Keratinocyte (primary cell): ENCODE measurements around the gene NSMCE1. TPM values are rescaled to one million over a fixed set of nuclear protein-coding genes. Genes with fewer than 3 reads are reported as not detected.

Experiments used
- DNase-seq: peaks from one replicate; pipeline ENCODE4 v3.0.0-alpha.2; 2011; ENCODE audit warnings: low read depth, missing footprints, low spot score
- FAIRE-seq: peaks from 2 replicates; lab custom pipeline; 2011; peaks lifted over from hg19 to GRCh38; lab: Jason Lieb, UNC
- H2AFZ ChIP-seq: 2 replicates; pipeline ENCODE4 v1.6.0; 2012; ENCODE audit warnings: low read length, control low read depth, inconsistent platforms; ENCODE audit not compliant: control insufficient read depth
- H3K27ac ChIP-seq: 2 replicates; pipeline ENCODE4 v1.5.1; 2011; ENCODE audit warnings: low read length; ENCODE audit not compliant: control insufficient read depth, insufficient read depth
- H3K27me3 ChIP-seq: 3 replicates; pipeline ENCODE4 v1.6.0; 2011; ENCODE audit warnings: low read length; ENCODE audit not compliant: control insufficient read depth, insufficient read depth; ENCODE audit errors: extremely low read depth
- H3K36me3 ChIP-seq, 2 experiments: 2 replicates in 1 of 2; 3 replicates in 1 of 2; pipeline ENCODE4 v1.5.1; 2011; ENCODE audit warnings: low read length in 2 of 2, mild to moderate bottlenecking in 1 of 2; ENCODE audit not compliant: control insufficient read depth in 2 of 2, insufficient read depth in 2 of 2; ENCODE audit errors: extremely low read depth in 1 of 2
- H3K4me1 ChIP-seq: 3 replicates; pipeline ENCODE4 v1.5.1; 2011; ENCODE audit warnings: low read length; ENCODE audit not compliant: control insufficient read depth, insufficient read depth; ENCODE audit errors: extremely low read depth
- H3K4me2 ChIP-seq: 3 replicates; pipeline ENCODE4 v1.6.0; 2011; ENCODE audit warnings: low read depth, low read length; ENCODE audit not compliant: control insufficient read depth, insufficient read depth; ENCODE audit errors: extremely low read depth
- H3K4me3 ChIP-seq, 3 experiments: fragments of 200-600 bp in 1 of 3; sonication (generic) in 1 of 3; 2 replicates in 2 of 3; 3 replicates in 1 of 3; pipeline ENCODE4 v1.5.1; 2011 to 2016; ENCODE audit warnings: low read length in 3 of 3, mild to moderate bottlenecking in 3 of 3, control low read depth in 2 of 3, inconsistent platforms in 1 of 3, low read depth in 1 of 3, mixed read lengths in 1 of 3, mixed run types in 1 of 3, moderate library complexity in 1 of 3; ENCODE audit not compliant: control insufficient read depth in 2 of 3, insufficient read depth in 2 of 3; ENCODE audit errors: extremely low read depth in 1 of 3
- H3K79me2 ChIP-seq: 2 replicates; pipeline ENCODE4 v1.6.0; 2012; ENCODE audit warnings: low read length; ENCODE audit not compliant: control insufficient read depth, insufficient read depth
- H3K9ac ChIP-seq: 3 replicates; pipeline ENCODE4 v1.6.0; 2011; ENCODE audit warnings: low read length; ENCODE audit not compliant: control insufficient read depth, insufficient read depth; ENCODE audit errors: extremely low read depth
- H3K9me1 ChIP-seq: 3 replicates; pipeline ENCODE4 v1.6.0; 2011; ENCODE audit warnings: low read length; ENCODE audit not compliant: control insufficient read depth, insufficient read depth; ENCODE audit errors: extremely low read depth
- H3K9me3 ChIP-seq: 2 replicates; pipeline ENCODE4 v1.5.1; 2012; ENCODE audit warnings: low read depth, low read length; ENCODE audit not compliant: control insufficient read depth
- H4K20me1 ChIP-seq: 3 replicates; pipeline ENCODE4 v1.6.0; 2011; ENCODE audit warnings: low read length; ENCODE audit not compliant: control insufficient read depth, insufficient read depth; ENCODE audit errors: extremely low read depth
- CTCF ChIP-seq, 3 experiments: IDR thresholded peaks in 1 of 3; conservative IDR thresholded peaks in 1 of 3; optimal IDR thresholded peaks in 1 of 3; 2 replicates in 2 of 3; 3 replicates in 1 of 3; pipeline versions ENCODE3 to v1.5.1; 2011; ENCODE audit warnings: low read length in 3 of 3, mild to moderate bottlenecking in 3 of 3, moderate library complexity in 2 of 3, control low read depth in 1 of 3, inconsistent platforms in 1 of 3; ENCODE audit not compliant: insufficient read depth in 2 of 3; ENCODE audit errors: extremely low read depth in 1 of 3
- EZH2 ChIP-seq: IDR thresholded peaks from one replicate; pipeline ENCODE4 v1.6.1; 2012; ENCODE audit warnings: inconsistent platforms, mild to moderate bottlenecking, low read length, moderate library complexity
- dilution Hi-C: fragments of 300-500 bp; cut with MboI; formaldehyde crosslinking; loops from one replicate; pipeline ENCODE4 v1.7.0; 2020; ENCODE audit warnings: low sequenced_read_pairs; ENCODE audit not compliant: extremely low pct_ligation_motif_present
- polyA plus RNA-seq, 5 experiments: library from polyadenylated mRNA; depleted of rRNA in 3 of 5; stranded (reverse) in 3 of 5; stranded (forward) in 1 of 5; unstranded in 1 of 5; fragments of >200 nt; gene quantifications; 1 replicate in 1 of 5; 2 replicates in 3 of 5; 3 replicates in 1 of 5; pipeline versions ENCODE4 v1.2.1 to v1.2.3, GENCODE V29; 2011 to 2012; ENCODE audit warnings: missing spikeins in 2 of 5, low read depth in 1 of 5, low replicate concordance in 1 of 5

NSMCE1 gene
- polyA plus RNA-seq, 1 donor (not counting 4 experiments of a cell fraction or from before 2014, with no cell fraction given) = 55.9 TPM

- Histone ChIP-seq H3K79me2 (no peaks in the 10 kb centered on the region), H3K4me2 (no peak overlapping the region), H3K9ac (no peak overlapping the region), H4K20me1 (no peaks in the 10 kb centered on the region), H3K27me3 (no peaks in the 10 kb centered on the region), H3K27ac (no peak overlapping the region), H3K36me3 (peaks cover 6 to 15% of the 10 kb centered on the region in 2 experiments), H3K4me3 (no peak overlapping the region), H3K9me1 (no peaks in the 10 kb centered on the region), H2AFZ (no peak overlapping the region), H3K9me3 (no peaks in the 10 kb centered on the region), H3K4me1 (no peaks in the 10 kb centered on the region)
- TF ChIP-seq CTCF (optimal IDR thresholded peaks at IDR 0.05 in 1 of 3, IDR thresholded peaks at IDR 0.05 in 1 of 3, conservative IDR thresholded peaks at IDR 0.05 in 1 of 3; ENCODE audit: extremely low read depth in 1 of 3, insufficient read depth in 2 of 3, low read length in 3 of 3) = no peak
- no peak for TF ChIP-seq EZH2
- dilution Hi-C loops = no loop called here
- no peak for FAIRE-seq
- DNase-seq = no peak
Measured at GRCh38 chr16:27220120-27220519, 48.5 kb downstream of the NSMCE1 start.

GRCh38 chr16:27219161-27219560 lies 49.4 kb downstream of the NSMCE1 start:
- Histone ChIP-seq H3K4me1 (no peaks in the 10 kb centered on the region), H3K9me1 (no peaks in the 10 kb centered on the region), H3K27me3 (no peaks in the 10 kb centered on the region), H3K9me3 (no peaks in the 10 kb centered on the region), H3K36me3 (peaks cover 6 to 8% of the 10 kb centered on the region in 2 experiments), H3K9ac (no peak overlapping the region), H3K27ac (no peak overlapping the region), H3K4me2 (no peak overlapping the region), H2AFZ (no peak overlapping the region), H3K4me3 (no peak overlapping the region), H4K20me1 (no peaks in the 10 kb centered on the region), H3K79me2 (no peaks in the 10 kb centered on the region)
- dilution Hi-C loops = no loop called here
- FAIRE-seq (no peak), DNase-seq (no peak)
- no peak for TF ChIP-seq EZH2
- TF ChIP-seq CTCF (optimal IDR thresholded peaks at IDR 0.05 in 1 of 3, IDR thresholded peaks at IDR 0.05 in 1 of 3, conservative IDR thresholded peaks at IDR 0.05 in 1 of 3; ENCODE audit: extremely low read depth in 1 of 3, insufficient read depth in 2 of 3, low read length in 3 of 3) = no peak
